Measurements from ENCODE around the gene ANO9. TPM values are rescaled to one million over a fixed set of nuclear protein-coding genes. Genes with fewer than 3 reads are reported as not detected.

The ANO9 gene
- total RNA-seq, 2 donors from 2014 or later = 0.11 to 0.75 TPM

DNA sequence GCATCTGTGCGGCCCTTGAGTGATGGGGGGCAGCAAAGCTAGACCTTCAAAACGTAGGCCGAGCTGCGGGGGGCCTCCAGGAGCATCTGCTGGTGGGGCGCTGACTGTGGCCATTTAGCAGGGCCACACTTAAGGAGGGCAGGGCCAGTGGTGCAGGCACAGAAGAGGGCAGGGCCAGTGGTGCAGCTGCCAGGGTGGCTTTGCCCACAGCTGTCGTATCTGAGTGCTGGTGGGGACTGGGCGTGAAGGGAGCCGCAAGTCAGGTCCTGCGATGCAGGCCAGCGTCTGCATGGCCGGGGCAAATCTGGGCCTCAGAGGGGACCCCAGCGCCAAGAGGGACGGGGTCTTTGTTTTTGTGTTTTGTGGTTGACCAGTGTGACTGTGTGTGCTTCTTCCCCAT, 37.5 kb upstream of the ANO9 start:
- H3K36me3 ChIP-seq = peaks cover 6% of the 10 kb centered on the region
- H3K27me3 ChIP-seq = no peaks in the 10 kb centered on the region
- no peak overlapping the region for H3K27ac ChIP-seq
- DNase-seq (ENCODE audit: low spot score) = no peak
- H3K4me1 ChIP-seq = no peaks in the 10 kb centered on the region
- no peaks in the 10 kb centered on the region for H3K9me3 ChIP-seq
- TF ChIP-seq, protein P1, sequence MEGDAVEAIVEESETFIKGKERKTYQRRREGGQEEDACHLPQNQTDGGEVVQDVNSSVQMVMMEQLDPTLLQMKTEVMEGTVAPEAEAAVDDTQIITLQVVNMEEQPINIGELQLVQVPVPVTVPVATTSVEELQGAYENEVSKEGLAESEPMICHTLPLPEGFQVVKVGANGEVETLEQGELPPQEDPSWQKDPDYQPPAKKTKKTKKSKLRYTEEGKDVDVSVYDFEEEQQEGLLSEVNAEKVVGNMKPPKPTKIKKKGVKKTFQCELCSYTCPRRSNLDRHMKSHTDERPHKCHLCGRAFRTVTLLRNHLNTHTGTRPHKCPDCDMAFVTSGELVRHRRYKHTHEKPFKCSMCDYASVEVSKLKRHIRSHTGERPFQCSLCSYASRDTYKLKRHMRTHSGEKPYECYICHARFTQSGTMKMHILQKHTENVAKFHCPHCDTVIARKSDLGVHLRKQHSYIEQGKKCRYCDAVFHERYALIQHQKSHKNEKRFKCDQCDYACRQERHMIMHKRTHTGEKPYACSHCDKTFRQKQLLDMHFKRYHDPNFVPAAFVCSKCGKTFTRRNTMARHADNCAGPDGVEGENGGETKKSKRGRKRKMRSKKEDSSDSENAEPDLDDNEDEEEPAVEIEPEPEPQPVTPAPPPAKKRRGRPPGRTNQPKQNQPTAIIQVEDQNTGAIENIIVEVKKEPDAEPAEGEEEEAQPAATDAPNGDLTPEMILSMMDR (IDR thresholded peaks at IDR 0.05) = no peak
- H3K4me3 ChIP-seq = no peak overlapping the region

DNA sequence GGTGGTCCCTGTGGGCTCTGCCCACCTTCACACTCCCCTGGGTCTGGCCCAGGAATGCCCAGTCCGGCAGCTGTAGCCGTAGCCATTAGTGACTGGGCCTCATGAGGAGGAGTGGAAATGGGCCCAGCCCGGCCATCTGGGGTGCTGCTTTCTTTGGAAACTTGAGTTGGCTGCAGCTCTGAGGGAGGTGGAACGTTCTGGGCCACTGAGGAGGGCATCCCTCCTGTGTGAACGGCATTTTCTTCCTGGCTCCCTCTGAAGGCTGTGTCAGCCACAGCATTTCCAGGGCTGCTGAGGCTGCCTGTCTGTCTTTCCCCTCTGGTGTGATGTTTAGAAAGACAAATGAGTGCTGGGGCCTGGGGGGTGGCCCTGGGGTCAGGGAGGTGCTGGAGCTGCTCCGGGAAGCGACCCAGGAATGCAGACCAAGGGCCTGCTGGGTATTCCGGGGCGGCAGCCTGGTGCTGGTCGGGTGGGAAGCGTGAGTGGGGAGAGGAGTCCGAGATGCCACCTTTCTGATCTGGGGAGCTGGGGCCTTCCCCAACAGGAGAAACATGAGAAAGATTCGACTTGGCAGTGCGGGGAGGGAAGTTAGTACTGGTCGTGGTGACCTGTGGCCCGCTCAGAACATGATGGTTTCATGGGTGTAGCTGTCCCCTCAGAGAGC, 35.4 kb upstream of the ANO9 start:
- no peaks in the 10 kb centered on the region for H3K4me1 ChIP-seq
- H3K27me3 ChIP-seq = no peaks in the 10 kb centered on the region
- H3K4me3 ChIP-seq = no peak overlapping the region
- TF ChIP-seq, protein P1 (IDR thresholded peaks at IDR 0.05) = no peak
- no peaks in the 10 kb centered on the region for H3K9me3 ChIP-seq
- H3K27ac ChIP-seq = no peak overlapping the region
- no peak for DNase-seq (ENCODE audit: low spot score)
- H3K36me3 ChIP-seq = peaks cover 6% of the 10 kb centered on the region

DNA sequence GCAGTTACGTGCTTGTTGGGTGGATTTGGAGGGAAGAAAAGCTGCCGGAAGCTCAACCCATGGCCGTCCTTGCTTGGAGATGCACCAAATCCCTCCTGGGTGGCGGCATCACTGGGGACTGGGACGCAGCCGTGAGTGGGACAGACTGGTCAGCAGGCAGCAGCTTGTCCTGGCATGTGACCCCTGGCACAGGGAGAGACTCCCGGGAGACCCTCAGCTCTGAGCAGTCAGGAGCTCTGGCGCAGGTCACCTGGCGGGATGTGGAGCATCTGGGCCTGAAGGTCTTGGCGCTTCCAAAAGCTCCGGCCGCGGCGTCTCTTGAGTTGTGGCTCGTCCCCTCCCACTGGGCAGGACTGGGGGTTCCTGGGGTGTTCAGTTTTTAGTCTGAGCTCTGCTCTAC, 34.6 kb upstream of the ANO9 start:
- Histone ChIP-seq H3K27me3 (no peaks in the 10 kb centered on the region), H3K36me3 (peaks cover 6% of the 10 kb centered on the region), H3K27ac (no peak overlapping the region), H3K9me3 (no peaks in the 10 kb centered on the region), H3K4me3 (no peak overlapping the region), H3K4me1 (no peaks in the 10 kb centered on the region)
- TF ChIP-seq, protein P1 (IDR thresholded peaks at IDR 0.05) = no peak
- DNase-seq (ENCODE audit: low spot score) = no peak

DNA sequence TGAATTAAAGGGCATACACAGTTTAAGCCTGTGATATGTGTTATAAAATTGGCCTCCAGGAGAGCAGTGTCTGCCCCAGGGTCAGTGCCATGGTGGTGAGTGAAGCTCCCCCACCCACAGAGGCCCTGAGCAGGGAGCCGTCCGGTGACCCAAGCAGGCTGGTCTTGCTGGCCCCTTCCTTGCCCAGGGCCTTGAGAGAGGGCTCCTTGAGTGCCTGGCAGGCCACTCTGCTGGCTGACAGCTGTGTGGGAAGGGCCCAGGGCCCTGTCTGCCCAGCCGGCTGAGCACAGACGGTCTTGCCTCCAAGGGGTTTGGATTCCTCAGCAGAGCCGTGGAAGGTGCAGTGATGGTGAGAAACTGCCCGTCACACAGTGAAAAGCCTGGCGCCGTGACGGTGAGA, 34.1 kb upstream of the ANO9 start:
- H3K4me3 ChIP-seq = no peak overlapping the region
- peaks cover 6% of the 10 kb centered on the region for H3K36me3 ChIP-seq
- DNase-seq (ENCODE audit: low spot score) = no peak
- no peak overlapping the region for H3K27ac ChIP-seq
- TF ChIP-seq, protein P1 (IDR thresholded peaks at IDR 0.05) = no peak
- no peaks in the 10 kb centered on the region for H3K9me3 ChIP-seq
- no peaks in the 10 kb centered on the region for H3K4me1 ChIP-seq
- H3K27me3 ChIP-seq = no peaks in the 10 kb centered on the region

DNA sequence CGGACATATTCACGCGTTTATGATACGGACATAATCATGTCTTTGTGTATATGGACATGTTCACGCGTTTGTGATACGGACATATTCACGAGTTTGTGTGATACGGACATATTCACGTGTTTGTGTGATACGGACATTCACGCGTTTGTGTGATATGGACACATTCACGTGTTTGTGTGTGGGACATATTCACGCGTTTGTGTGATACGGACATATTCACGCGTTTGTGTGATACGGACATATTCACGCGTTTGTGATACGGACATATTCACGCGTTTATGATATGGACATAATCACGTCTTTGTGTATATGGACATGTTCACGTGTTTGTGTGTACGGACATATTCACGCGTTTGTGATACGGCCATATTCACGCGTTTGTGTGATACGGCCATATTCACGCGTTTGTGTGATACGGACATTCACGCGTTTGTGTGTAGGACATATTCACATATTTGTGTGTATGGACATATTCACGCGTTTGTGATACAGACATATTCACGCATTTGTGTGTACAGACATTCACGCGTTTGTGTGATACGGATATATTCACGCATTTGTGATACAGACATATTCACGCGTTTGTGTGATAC, 33.2 kb upstream of the ANO9 start:
- Histone ChIP-seq H3K36me3 (peaks cover 6% of the 10 kb centered on the region), H3K4me1 (peaks cover 0 to 8% of the 10 kb centered on the region in 2 donors), H3K4me3 (no peak overlapping the region), H3K27me3 (no peaks in the 10 kb centered on the region), H3K9me3 (no peaks in the 10 kb centered on the region), H3K27ac (no peak overlapping the region)
- TF ChIP-seq, protein P1 (IDR thresholded peaks at IDR 0.05) = no peak
- no peak for DNase-seq (ENCODE audit: low spot score)

Measured in right atrium auricular region (tissue), 2 donors.